Suprapubic skin (tissue), 4 donors: ENCODE measurements around the gene GGNBP2. TPM values are rescaled to one million over a fixed set of nuclear protein-coding genes. Genes with fewer than 3 reads are reported as not detected.

ENCODE experiments used
- DNase-seq, 2 donors: peaks; one replicate each; pipeline ENCODE4 v3.0.0-alpha.2; 2019; ENCODE audit warnings: low spot score in 2 of 2
- H3K27ac ChIP-seq: fragments of 200-600 bp; sonication (generic); one replicate; pipeline ENCODE4 v1.5.1; 2019
- H3K27me3 ChIP-seq: fragments of 200-600 bp; sonication (generic); one replicate; pipeline ENCODE4 v1.5.1; 2019
- H3K36me3 ChIP-seq: fragments of 200-600 bp; sonication (generic); one replicate; pipeline ENCODE4 v1.5.1; 2019
- H3K4me1 ChIP-seq: fragments of 200-600 bp; sonication (generic); one replicate; pipeline ENCODE4 v1.5.1; 2019
- H3K4me3 ChIP-seq: fragments of 200-600 bp; sonication (generic); one replicate; pipeline ENCODE4 v1.5.1; 2019; ENCODE audit warnings: mild to moderate bottlenecking
- H3K9me3 ChIP-seq: fragments of 200-600 bp; sonication (generic); one replicate; pipeline ENCODE4 v1.5.1; 2019
- EP300 ChIP-seq: sonication (generic); formaldehyde crosslinking; IDR thresholded peaks from one replicate; pipeline ENCODE4 v1.6.1; 2017; ENCODE audit warnings: antibody characterized with exemption
- POLR2A ChIP-seq, 2 donors: fragments of 450-650 bp; IDR thresholded peaks; one replicate each; pipeline ENCODE4 v1.6.1; 2017; ENCODE audit warnings: antibody characterized with exemption in 2 of 2, mild to moderate bottlenecking in 2 of 2, moderate library complexity in 2 of 2
- POLR2AphosphoS5 ChIP-seq, 3 donors: sonication (generic); formaldehyde crosslinking; IDR thresholded peaks; one replicate each; pipeline ENCODE4 v1.6.1; 2017; ENCODE audit warnings: antibody characterized with exemption in 3 of 3
- WGBS: methylation state at CpG from one replicate; pipeline ENCODE4 v1.1.5; 2018; 5-methylcytosine and 5-hydroxymethylcytosine counted together
- total RNA-seq, 4 donors: library from RNA; depleted of rRNA; stranded (reverse); fragments of >200 nt; gene quantifications; one replicate each; pipeline ENCODE4 v1.1.0, GENCODE V29; 2016
- TF ChIP-seq, protein P1 (sequence below), 2 donors: fragments of 200-600 bp in 1 of 2; fragments of 450-650 bp in 1 of 2; sonication (generic) in 1 of 2; IDR thresholded peaks; one replicate each; pipeline ENCODE4 v1.5.1; 2016 to 2019; ENCODE audit warnings: antibody characterized with exemption in 2 of 2, mild to moderate bottlenecking in 1 of 2, moderate library complexity in 1 of 2

The GGNBP2 gene
- total RNA-seq, 4 donors from 2014 or later, result 49.4 to 84.1 (median 57.1) TPM

- no peaks in the 10 kb centered on the region for H3K27me3 ChIP-seq
- TF ChIP-seq, protein P1, sequence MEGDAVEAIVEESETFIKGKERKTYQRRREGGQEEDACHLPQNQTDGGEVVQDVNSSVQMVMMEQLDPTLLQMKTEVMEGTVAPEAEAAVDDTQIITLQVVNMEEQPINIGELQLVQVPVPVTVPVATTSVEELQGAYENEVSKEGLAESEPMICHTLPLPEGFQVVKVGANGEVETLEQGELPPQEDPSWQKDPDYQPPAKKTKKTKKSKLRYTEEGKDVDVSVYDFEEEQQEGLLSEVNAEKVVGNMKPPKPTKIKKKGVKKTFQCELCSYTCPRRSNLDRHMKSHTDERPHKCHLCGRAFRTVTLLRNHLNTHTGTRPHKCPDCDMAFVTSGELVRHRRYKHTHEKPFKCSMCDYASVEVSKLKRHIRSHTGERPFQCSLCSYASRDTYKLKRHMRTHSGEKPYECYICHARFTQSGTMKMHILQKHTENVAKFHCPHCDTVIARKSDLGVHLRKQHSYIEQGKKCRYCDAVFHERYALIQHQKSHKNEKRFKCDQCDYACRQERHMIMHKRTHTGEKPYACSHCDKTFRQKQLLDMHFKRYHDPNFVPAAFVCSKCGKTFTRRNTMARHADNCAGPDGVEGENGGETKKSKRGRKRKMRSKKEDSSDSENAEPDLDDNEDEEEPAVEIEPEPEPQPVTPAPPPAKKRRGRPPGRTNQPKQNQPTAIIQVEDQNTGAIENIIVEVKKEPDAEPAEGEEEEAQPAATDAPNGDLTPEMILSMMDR (IDR thresholded peaks at IDR 0.05), result no peak
- TF ChIP-seq EP300 (no peak), POLR2AphosphoS5 (IDR thresholded peaks at IDR 0.05) (no peak), POLR2A (IDR thresholded peaks at IDR 0.05) (no peak)
- H3K36me3 ChIP-seq, result peaks cover 87% of the 10 kb centered on the region
- peak in 1 of 2 donors; percentile 33 for DNase-seq
- H3K27ac ChIP-seq, result no peak overlapping the region
- WGBS, result 99% methylated on average over 6 of the region's 9 CpGs
- H3K9me3 ChIP-seq, result no peaks in the 10 kb centered on the region
- no peak overlapping the region for H3K4me3 ChIP-seq
- no peaks in the 10 kb centered on the region for H3K4me1 ChIP-seq
These were observed 35.3 kb upstream of the GGNBP2 start for GRCh38 chr17:36509272-36509985.

GRCh38 chr17:36510636-36511035 lies 34.1 kb upstream of the GGNBP2 start:
- 93% methylated on average over 3 of the region's 14 CpGs for WGBS
- H3K36me3 ChIP-seq, result peaks cover 87% of the 10 kb centered on the region
- peak in 1 of 2 donors; percentile 20 for DNase-seq

DNA sequence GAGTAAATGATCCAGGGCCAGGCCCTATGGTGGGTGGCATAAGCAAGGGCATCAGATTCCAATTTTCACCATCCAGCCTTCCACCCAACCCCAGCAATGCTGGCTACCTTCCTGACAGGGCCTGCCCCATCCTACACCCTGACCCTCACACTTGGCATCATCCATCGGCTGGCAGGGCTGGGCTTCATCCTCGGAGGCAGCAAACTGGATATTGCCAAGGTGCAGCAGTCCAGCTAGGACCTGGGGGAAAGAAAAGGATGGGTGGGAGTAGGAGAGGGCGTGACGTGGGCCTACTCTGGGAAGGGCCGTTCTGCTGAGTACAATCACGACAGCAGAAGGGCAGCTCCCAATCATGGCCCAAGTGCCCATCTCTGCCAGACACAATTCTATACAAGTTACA lies 33.5 kb upstream of the GGNBP2 start:
- H3K36me3 ChIP-seq, result peaks cover 87% of the 10 kb centered on the region
- H3K27ac ChIP-seq, result no peak overlapping the region
- no peak overlapping the region for H3K4me3 ChIP-seq
- WGBS, result 88% methylated on average over 6 of the region's 6 CpGs
- DNase-seq, result peak in 1 of 2 donors; percentile 38
- H3K27me3 ChIP-seq, result no peaks in the 10 kb centered on the region
- no peaks in the 10 kb centered on the region for H3K9me3 ChIP-seq
- TF ChIP-seq, protein P1 (IDR thresholded peaks at IDR 0.05), result no peak
- TF ChIP-seq EP300 (no peak), POLR2AphosphoS5 (IDR thresholded peaks at IDR 0.05) (no peak), POLR2A (IDR thresholded peaks at IDR 0.05) (no peak)
- no peaks in the 10 kb centered on the region for H3K4me1 ChIP-seq

More at GRCh38 chr17:36510636-36511035, 34.1 kb upstream of the GGNBP2 start:
- H3K9me3 ChIP-seq, result no peaks in the 10 kb centered on the region
- TF ChIP-seq POLR2A (IDR thresholded peaks at IDR 0.05) (no peak), EP300 (no peak), POLR2AphosphoS5 (IDR thresholded peaks at IDR 0.05) (no peak)
- TF ChIP-seq, protein P1 (IDR thresholded peaks at IDR 0.05), result no peak
- H3K27me3 ChIP-seq, result no peaks in the 10 kb centered on the region
- H3K4me1 ChIP-seq, result no peaks in the 10 kb centered on the region
- no peak overlapping the region for H3K27ac ChIP-seq
- H3K4me3 ChIP-seq, result no peak overlapping the region

GRCh38 chr17:36512641-36513040 lies 32.1 kb upstream of the GGNBP2 start:
- no peaks in the 10 kb centered on the region for H3K9me3 ChIP-seq
- no peak overlapping the region for H3K4me3 ChIP-seq
- DNase-seq, result no peak
- H3K27ac ChIP-seq, result no peak overlapping the region
- no peaks in the 10 kb centered on the region for H3K27me3 ChIP-seq
- H3K4me1 ChIP-seq, result no peaks in the 10 kb centered on the region
- 93% methylated on average over 5 of the region's 5 CpGs for whole genome bisulfite sequencing
- TF ChIP-seq, protein P1 (IDR thresholded peaks at IDR 0.05), result no peak
- TF ChIP-seq POLR2AphosphoS5 (IDR thresholded peaks at IDR 0.05) (no peak), POLR2A (IDR thresholded peaks at IDR 0.05) (no peak), EP300 (no peak)
- H3K36me3 ChIP-seq, result peaks cover 80% of the 10 kb centered on the region

- TF ChIP-seq, protein P1 (IDR thresholded peaks at IDR 0.05), result no peak
- no peak for TF ChIP-seq POLR2A (IDR thresholded peaks at IDR 0.05)
- TF ChIP-seq EP300, result no peak
- TF ChIP-seq POLR2AphosphoS5 (IDR thresholded peaks at IDR 0.05), result no peak
- H3K27me3 ChIP-seq, result no peaks in the 10 kb centered on the region
- H3K9me3 ChIP-seq, result no peaks in the 10 kb centered on the region
- WGBS, result 98% methylated on average over 3 of the region's 3 CpGs
- peaks cover 62% of the 10 kb centered on the region for H3K36me3 ChIP-seq
- no peak overlapping the region for H3K4me3 ChIP-seq
- H3K4me1 ChIP-seq, result no peaks in the 10 kb centered on the region
- no peak overlapping the region for H3K27ac ChIP-seq
- peak in 1 of 2 donors; percentile 21 for DNase-seq
These were observed 29.9 kb upstream of the GGNBP2 start for GRCh38 chr17:36514856-36515255.
